GM12878 (cell line): Measurements from ENCODE around the gene RNF181. TPM values are rescaled to one million over a fixed set of nuclear protein-coding genes. Genes with fewer than 3 reads are reported as not detected.
A peak's percentile ranks its signal among the peaks of the same experiment; 100 is the strongest.

Source experiments
- ATAC-seq: fragments of 200-7000 bp; cut with Tn5 transposase; 3 replicates; pipeline ENCODE4 v1.9.1; 2020; ENCODE audit warnings: mild to moderate bottlenecking, moderate library complexity
- BruUV-seq: library from RNA; stranded (reverse); fragments of 400-500 nt; replicated peaks from 2 replicates; lab custom pipeline; 2021; lab: Mats Ljungman, UMichigan
- CTCF ChIA-PET: fragments of 300-600 bp; sonication (Branson Sonifier 250); formaldehyde crosslinking; extraction: SDS; loops from one replicate; lab custom pipeline; 2021; ENCODE audit warnings: inconsistent platforms; lab: Yijun Ruan, JAX
- POLR2A ChIA-PET: fragments of 350-600 bp; formaldehyde crosslinking; extraction: SDS; loops from one replicate; lab custom pipeline; 2021; ENCODE audit warnings: inconsistent platforms; lab: Charles Lee
- RAD21 ChIA-PET: fragments of 300-600 bp; sonication (Branson Sonifier 250); formaldehyde crosslinking; loops from one replicate; lab custom pipeline; 2023; ENCODE audit warnings: antibody characterized with exemption; ENCODE audit not compliant: unreplicated experiment; lab: Charles Lee
- SMC1A ChIA-PET: fragments of 300-600 bp; sonication (Branson Sonifier 250); formaldehyde crosslinking; loops from one replicate; lab custom pipeline; 2023; ENCODE audit not compliant: unreplicated experiment, uncharacterized antibody; lab: Charles Lee
- DNase-seq: peaks from one replicate; pipeline ENCODE4 v3.0.0-alpha.2; 2011; ENCODE audit warnings: low read depth, low spot score
- FAIRE-seq: peaks from 3 replicates; lab custom pipeline; 2011; peaks lifted over from hg19 to GRCh38; lab: Jason Lieb, UNC
- H2AFZ ChIP-seq: 2 replicates; pipeline ENCODE4 v1.6.0; 2011; ENCODE audit warnings: low read depth, low read length, control low read depth; ENCODE audit not compliant: control insufficient read depth
- H3K27ac ChIP-seq: 2 replicates; pipeline ENCODE4 v1.5.1; 2011; ENCODE audit warnings: control low read depth; ENCODE audit not compliant: control insufficient read depth, insufficient read depth
- H3K27me3 ChIP-seq, 2 experiments: replicated peaks in 1 of 2; 2 replicates each; pipeline versions ENCODE4 v1.6.0 to v1.6.1; 2011; ENCODE audit warnings: low read length in 1 of 2; ENCODE audit not compliant: control insufficient read depth in 2 of 2, insufficient read depth in 2 of 2
- H3K36me3 ChIP-seq, 2 experiments: 2 replicates each; pipeline ENCODE4 v1.5.1; 2011; ENCODE audit warnings: low read length in 1 of 2; ENCODE audit not compliant: control insufficient read depth in 2 of 2, insufficient read depth in 2 of 2
- H3K4me1 ChIP-seq: 2 replicates; pipeline ENCODE4 v1.6.1; 2011; ENCODE audit warnings: mild to moderate bottlenecking, low read length, moderate library complexity, mixed read lengths; ENCODE audit not compliant: control insufficient read depth, insufficient read depth
- H3K4me2 ChIP-seq: 2 replicates; pipeline ENCODE4 v1.6.0; 2011; ENCODE audit warnings: control low read depth; ENCODE audit not compliant: control insufficient read depth, insufficient read depth
- H3K4me3 ChIP-seq: fragments of 200-600 bp; sonication (generic); 2 replicates; pipeline ENCODE4 v1.5.1; 2016
- H3K79me2 ChIP-seq: 2 replicates; pipeline ENCODE4 v1.6.0; 2011; ENCODE audit warnings: low read length; ENCODE audit not compliant: control insufficient read depth, insufficient read depth
- H3K9ac ChIP-seq: 2 replicates; pipeline ENCODE4 v1.8.0; 2011; ENCODE audit warnings: low read length, control low read depth, mixed read lengths; ENCODE audit not compliant: control insufficient read depth, insufficient read depth
- H3K9me3 ChIP-seq: replicated peaks from 3 replicates; pipeline ENCODE4 v1.5.1; 2011; ENCODE audit warnings: mild to moderate bottlenecking, low read length; ENCODE audit not compliant: control insufficient read depth, insufficient read depth
- H4K20me1 ChIP-seq: 2 replicates; pipeline ENCODE4 v1.6.0; 2011; ENCODE audit not compliant: control insufficient read depth, insufficient read depth
- BMI1 ChIP-seq: fragments of 450-650 bp; IDR thresholded peaks from 2 replicates; pipeline ENCODE4 v1.6.1; 2016; ENCODE audit warnings: mild to moderate bottlenecking, moderate library complexity, borderline replicate concordance
- FOXM1 ChIP-seq: IDR thresholded peaks from 2 replicates; pipeline ENCODE4 v1.6.1; 2012; ENCODE audit warnings: low read depth, mild to moderate bottlenecking, inconsistent platforms, low read length, moderate library complexity
- WGBS: methylation state at CpG from one replicate; pipeline ENCODE4 v1.1.6; 2016; ENCODE audit warnings: low lambda C conversion rate; ENCODE audit not compliant: insufficient replicate concordance, insufficient coverage; ENCODE audit errors: missing lambda C conversion rate; 5-methylcytosine and 5-hydroxymethylcytosine counted together
- in situ Hi-C: fragments of 300-500 bp; cut with MboI; formaldehyde crosslinking; loops from 9 replicates; pipeline ENCODE4 v1.14.3; 2018; ENCODE audit warnings: mixed read lengths
- intact Hi-C: fragments of 100-400 bp; cut with micrococcal nuclease; formaldehyde crosslinking; loops from one replicate; pipeline ENCODE4 v1.14.2; 2022; ENCODE audit not compliant: unreplicated experiment
- polyA plus RNA-seq, 11 experiments: library from polyadenylated mRNA; depleted of rRNA in 4 of 11; unstranded in 6 of 11; stranded (reverse) in 5 of 11; fragments of >200 nt; fragmentation: Nextera tagmentation in 4 of 11; fragmentation: Illumina TruSeq in 1 of 11; extraction: Ambion mirVana in 4 of 11; extraction: Trizol in 1 of 11; gene quantifications; 1 replicate in 1 of 11; 2 replicates in 10 of 11; pipeline versions ENCODE4 v1.2.1 to v1.2.3, GENCODE V29; 2011 to 2016; ENCODE audit warnings: inconsistent platforms in 2 of 11, missing spikeins in 2 of 11, low read depth in 1 of 11
- total RNA-seq, 4 experiments: library from RNA; depleted of rRNA in 3 of 4; stranded (reverse); fragments of >200 nt in 3 of 4; fragmentation: Illumina TruSeq in 1 of 4; extraction: Trizol in 1 of 4; gene quantifications; 2 replicates each; pipeline versions ENCODE4 v1.2.1 to v1.2.3, GENCODE V29; 2013 to 2021
- TF ChIP-seq, protein P1 (sequence below): fragments of 450-650 bp; IDR thresholded peaks from 2 replicates; pipeline ENCODE4 v1.6.1; 2016; ENCODE audit warnings: mild to moderate bottlenecking

The RNF181 gene
- total and polyA plus RNA-seq, 10 of the 15 experiments (the other 5 are each of a cell fraction or from before 2014, with no cell fraction given) = 101 to 409 (median 213) TPM

DNA sequence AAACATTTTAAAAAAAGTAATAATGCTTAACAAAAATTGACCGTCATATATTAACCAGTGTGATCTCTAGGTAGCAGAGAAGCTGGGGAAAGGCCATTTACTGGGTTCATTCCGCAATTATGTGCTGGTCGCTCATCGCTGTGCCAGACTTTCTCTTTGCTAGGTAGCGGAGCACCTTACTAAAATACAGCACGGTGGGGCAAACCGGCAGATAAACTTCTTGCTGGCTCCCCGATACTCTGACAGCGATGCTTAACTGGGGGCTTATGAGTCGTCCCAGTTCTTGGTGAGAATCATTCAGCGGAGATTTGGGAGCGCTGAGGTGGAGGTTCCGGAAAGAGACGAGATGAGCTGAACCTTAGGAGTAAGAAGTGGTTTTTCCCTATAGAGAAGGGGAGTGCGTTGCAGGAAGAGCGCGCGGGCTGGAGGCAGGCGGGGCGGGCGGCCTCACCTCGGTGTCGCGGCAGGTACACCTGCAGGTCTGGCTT, 15.7 kb downstream of the RNF181 start:
- intact Hi-C loops = no loop called here
- no peaks in the 10 kb centered on the region for H3K9me3 ChIP-seq
- no peak for DNase-seq
- H3K27me3 ChIP-seq = no peaks in the 10 kb centered on the region
- SMC1A ChIA-PET = interaction anchor here (0.6 to 1.4 kb wide), 5 partner anchors 9 to 56 kb away, joined by 3 to 4 read pairs (median 3); partner anchors contain the start of gene RNF181
- RAD21 ChIA-PET = interaction anchor here (0.6 to 1.0 kb wide), 3 partner anchors 11 to 203 kb away, joined by 3 to 4 read pairs (median 4); no protein-coding TSS in a partner anchor
- in situ Hi-C loops = no loop called here
- TSS peak; percentile 69 for BruUV-seq
- H3K27ac ChIP-seq = peak overlapping the region; percentile 55
- no peaks in the 10 kb centered on the region; the same call in 1 of the 2 replicates for H4K20me1 ChIP-seq
- peak overlapping the region; percentile 72 for H3K4me2 ChIP-seq
- FAIRE-seq = no peak
- H3K4me1 ChIP-seq = no peaks in the 10 kb centered on the region
- peak overlapping the region; percentile 80 for H3K9ac ChIP-seq
- peak overlapping the region; percentile 81 for H3K4me3 ChIP-seq
- POLR2A ChIA-PET = interaction anchor here (0.6 to 2.6 kb wide), 7 partner anchors 10 to 134 kb away, joined by 3 to 14 read pairs (median 4); partner anchors contain the start of genes MAT2A, RNF181 and VAMP8
- TF ChIP-seq, protein P1, sequence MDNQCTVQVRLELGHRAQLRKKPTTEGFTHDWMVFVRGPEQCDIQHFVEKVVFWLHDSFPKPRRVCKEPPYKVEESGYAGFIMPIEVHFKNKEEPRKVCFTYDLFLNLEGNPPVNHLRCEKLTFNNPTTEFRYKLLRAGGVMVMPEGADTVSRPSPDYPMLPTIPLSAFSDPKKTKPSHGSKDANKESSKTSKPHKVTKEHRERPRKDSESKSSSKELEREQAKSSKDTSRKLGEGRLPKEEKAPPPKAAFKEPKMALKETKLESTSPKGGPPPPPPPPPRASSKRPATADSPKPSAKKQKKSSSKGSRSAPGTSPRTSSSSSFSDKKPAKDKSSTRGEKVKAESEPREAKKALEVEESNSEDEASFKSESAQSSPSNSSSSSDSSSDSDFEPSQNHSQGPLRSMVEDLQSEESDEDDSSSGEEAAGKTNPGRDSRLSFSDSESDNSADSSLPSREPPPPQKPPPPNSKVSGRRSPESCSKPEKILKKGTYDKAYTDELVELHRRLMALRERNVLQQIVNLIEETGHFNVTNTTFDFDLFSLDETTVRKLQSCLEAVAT = 0 out of 2 replicates have a peak, but pooled peaks have one; percentile 30
- TF ChIP-seq FOXM1 = no peak
- TF ChIP-seq BMI1 = no peak
- WGBS = 13% methylated on average over 24 of the region's 24 CpGs
- CTCF ChIA-PET = interaction anchor here (0.7 to 1.1 kb wide), 4 partner anchors 9 to 109 kb away, joined by 3 to 4 read pairs (median 4); no protein-coding TSS in a partner anchor
- H3K36me3 ChIP-seq = peaks cover 3 to 17% of the 10 kb centered on the region in 2 experiments; a peak in 3 of 4 replicates
- peaks cover 17% of the 10 kb centered on the region for H3K79me2 ChIP-seq
- H2AFZ ChIP-seq = peak overlapping the region; percentile 93
- ATAC-seq = no peak
